ENCODE results near the gene ZNF587B.
"Not testable (repeated sequence)": the region's sequence is repeated elsewhere in the genome, so short reads cannot be mapped to it uniquely, and the experiment has no call there.

The ZNF587B gene

DNA sequence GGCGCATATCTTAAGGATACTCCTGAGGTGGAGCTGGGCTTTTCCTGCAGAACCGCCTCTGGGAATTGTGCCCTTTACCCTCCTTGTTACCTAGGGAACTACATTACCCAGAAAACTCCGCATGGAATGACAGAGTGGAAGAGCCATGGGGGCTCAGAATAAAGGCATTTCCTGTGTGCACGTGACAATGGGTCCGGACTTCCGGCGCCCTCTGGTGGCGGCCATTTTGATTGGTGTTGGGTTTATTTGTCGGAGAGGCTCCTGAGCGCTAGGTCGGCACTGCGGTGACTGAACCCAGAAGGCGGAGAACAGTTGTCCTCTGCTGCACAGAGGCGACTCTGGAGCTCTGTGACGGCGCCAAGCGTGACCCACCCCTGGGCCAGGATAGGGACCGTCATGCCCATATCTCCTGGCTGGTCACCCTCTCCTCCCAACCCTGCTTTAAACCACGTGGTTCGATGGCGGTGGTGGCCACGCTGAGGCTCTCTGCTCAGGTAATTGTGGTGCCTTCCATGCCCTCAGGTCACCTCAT lies at the start of gene ZNF587B:
ZNF587B (plus strand) TSS at position 229 of the 532 bp plus-strand sequence; CDS start at position 459, 230 bp downstream.
- DNase-seq = no peak

DNA sequence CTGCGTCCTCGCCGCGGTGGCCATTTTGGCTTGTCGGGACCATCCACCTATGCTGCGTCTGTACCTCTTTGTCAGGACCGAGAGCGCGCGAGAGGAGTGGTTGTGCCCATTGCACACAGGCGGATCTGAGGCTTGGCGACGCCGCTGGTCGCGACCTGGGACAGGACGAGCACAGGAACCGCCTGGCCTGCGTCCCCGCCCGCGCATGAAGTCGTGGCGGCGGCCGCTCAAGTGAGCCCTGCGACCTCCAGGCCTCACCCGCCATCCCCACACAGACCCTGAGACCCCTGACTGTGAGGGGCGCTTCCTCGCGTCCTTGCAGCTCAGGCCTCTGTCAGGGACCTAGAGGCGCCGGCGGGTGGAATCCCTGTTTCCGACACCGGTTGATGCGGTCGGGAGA lies 43.8 kb upstream of the ZNF587B start:
- no peak for DNase-seq

DNA sequence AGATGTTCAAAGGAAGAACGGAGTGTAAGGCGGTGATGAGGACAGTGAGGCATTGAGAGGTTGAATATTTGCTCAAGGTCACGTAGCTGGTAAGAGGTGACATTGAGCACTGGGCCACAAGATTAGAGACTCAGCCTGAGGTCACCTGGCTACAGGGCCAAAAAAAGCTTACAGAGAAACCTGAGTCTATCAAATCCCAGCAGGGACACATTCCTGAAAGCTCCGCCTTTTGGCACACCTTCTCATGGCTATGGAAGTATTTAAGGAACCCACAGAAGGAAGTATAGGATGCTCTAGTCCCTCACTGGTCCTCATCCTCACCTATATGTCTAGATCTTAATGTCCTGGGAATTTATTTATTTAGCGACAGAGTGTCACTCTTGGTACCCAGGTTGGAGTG lies 43.2 kb upstream of the ZNF587B start:
- DNase-seq = no peak

GRCh38 chr19:57788114-57788692 lies 41.9 kb upstream of the ZNF587B start:
- DNase-seq = no peak

DNA sequence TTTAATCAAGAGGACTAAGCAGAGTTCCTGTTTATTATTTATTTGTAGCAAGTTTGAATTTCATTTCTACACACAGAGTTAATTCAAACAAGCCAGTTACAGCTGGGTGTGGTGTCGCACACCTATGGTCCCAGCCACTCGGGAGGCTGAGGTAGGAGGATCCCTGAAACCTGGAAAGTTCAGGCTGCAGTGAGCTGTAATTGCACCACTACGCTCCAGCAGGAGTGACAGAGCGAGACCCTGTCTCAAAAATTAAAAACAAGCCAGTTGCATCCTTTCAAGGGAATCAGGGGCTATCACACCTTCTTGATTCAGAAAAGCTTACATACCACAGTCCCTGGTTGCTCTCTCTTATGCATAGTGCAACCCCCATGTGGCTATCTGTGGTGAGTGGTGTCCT lies 40.8 kb upstream of the ZNF587B start:
- no peak for DNase-seq

DNA sequence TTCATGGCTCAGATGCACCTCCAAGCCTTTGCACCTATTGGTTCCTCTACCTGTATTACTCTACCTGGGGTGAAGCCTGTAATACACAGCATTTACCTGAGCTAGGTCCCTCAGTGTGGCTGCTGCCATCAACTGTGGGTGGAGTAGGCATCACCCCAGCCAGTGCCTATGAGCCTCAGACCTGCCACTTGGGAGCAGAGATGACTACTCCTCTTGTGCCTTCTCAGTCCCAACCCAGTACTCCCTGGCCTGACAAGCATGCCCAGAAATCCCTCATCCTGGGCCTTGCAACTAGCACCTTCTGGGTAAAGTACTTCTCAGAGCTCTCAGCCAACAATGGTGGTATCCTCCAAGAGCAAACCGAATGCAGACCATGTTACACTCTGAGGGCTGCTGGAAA lies 33.5 kb upstream of the ZNF587B start:
- not testable (repeated sequence) for DNase-seq

GRCh38 chr19:57800696-57801095 lies 29.4 kb upstream of the ZNF587B start:
- DNase-seq = no peak

DNA sequence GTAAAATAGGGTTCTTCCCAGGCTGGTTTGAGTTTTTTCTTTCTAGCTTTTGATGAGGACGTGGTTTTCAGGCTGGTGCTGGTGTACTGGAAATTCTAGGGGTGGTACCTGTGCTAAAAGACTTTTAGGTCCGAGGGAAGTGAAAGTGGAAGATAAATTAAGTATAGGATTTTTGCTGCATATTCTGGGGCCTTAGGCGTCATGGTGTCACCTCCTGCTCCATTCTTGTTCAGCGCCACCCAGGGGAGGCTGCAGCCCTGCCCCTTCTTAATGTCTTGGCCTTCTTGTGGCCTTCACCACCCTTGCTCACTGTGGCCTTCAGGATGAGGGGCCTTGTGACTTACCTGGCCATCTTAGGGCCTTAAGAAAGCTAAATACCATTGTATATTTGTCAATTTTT lies 27.8 kb upstream of the ZNF587B start:
- DNase-seq = no peak

DNA sequence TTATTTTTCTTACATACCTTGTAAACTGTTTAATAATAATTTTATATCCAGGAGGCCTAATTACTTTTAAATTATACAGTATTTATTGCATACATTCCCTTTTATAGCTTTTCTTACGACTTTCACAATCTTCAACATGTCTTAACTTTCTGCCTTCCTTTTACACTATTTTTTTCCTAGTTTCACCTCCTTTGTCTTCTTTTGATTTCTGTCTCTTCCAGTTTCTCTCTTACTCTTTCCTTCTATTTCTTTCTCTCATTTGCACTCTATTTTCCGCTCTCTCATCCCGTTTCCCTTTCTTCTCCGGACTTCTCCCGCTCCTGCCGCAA lies 26.9 kb upstream of the ZNF587B start:
- no peak for DNase-seq

DNA sequence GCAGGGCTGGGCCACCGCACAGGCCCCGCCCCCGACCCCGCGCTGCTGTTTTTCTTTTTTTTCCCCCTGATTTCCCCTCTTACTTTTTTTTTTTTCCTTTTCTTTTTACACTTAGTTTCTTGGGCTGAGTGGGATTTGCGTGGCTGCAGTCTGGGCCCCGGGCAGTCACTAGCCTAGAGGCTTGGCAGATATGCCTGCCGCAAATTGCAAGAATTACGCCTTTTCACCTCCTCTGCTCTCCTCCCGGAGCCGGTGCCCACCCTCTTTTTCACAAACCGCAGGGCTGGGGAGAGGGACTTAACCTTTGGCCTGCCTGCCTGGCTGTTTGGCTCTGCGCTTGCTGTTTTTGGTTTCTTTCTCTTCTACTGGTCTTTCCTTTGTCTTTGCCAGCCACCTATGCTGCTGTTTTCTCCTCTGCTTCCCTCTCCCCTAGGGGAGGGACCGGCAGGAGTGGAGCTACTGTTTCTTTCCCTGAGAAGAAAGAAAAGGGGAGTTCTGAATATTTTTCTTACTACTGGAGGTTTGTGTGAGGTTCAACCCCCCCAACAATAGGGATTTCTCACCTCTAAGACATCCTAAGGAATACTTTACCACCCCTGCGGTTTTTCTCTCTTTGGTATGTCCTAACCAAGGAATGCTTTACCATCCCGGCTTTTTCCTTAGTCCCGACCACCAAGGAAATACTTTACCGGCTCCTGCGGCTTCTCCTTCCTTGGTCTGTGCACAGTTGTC lies 26.3 kb upstream of the ZNF587B start:
- peak; percentile 12 for DNase-seq

- DNase-seq = no peak
These were observed 22.6 kb upstream of the ZNF587B start for GRCh38 chr19:57807541-57807940.

DNA sequence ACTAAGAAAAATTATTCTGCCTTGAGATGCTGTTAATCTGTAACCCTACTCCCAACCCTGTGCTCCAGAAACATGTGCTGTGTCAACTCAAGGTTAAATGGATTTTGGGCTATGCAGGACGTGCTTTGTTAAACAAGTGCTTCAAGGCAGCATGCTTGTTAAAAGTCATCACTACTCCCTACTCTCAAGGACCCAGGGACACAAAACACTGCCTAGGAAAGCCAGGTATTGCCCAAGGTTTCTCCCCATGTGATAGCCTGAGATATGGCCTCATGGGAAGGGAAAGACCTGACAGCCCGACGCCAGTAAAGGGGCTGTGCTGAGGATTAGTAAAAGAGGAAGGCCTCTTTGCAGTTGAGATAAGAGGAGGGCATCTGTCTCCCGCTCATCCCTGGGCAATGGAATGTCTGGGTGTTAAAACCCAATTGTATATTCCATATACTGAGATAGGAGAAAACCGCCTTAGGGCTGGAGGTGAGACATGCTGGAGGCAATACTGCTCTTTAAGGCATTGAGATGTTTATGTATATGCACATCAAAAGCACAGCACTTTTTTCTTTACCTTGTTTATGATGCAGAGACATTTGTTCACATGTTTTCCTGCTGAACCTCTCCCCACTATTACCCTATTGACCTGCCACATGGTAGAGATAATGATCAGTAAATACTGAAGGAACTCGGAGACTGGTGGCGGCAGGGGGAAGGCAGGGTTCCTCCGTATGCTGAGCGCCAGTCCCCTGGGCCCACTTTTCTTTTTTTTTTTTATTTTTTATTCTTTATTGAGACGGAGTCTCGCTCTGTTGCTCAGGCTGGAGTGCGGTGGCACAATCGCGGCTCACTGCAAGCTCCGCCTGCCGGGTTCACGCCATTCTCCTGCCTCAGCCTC lies 19.4 kb upstream of the ZNF587B start:
- DNase-seq = not testable (repeated sequence)

- DNase-seq = no peak
These were observed 17.9 kb upstream of the ZNF587B start for GRCh38 chr19:57812226-57812625.

DNA sequence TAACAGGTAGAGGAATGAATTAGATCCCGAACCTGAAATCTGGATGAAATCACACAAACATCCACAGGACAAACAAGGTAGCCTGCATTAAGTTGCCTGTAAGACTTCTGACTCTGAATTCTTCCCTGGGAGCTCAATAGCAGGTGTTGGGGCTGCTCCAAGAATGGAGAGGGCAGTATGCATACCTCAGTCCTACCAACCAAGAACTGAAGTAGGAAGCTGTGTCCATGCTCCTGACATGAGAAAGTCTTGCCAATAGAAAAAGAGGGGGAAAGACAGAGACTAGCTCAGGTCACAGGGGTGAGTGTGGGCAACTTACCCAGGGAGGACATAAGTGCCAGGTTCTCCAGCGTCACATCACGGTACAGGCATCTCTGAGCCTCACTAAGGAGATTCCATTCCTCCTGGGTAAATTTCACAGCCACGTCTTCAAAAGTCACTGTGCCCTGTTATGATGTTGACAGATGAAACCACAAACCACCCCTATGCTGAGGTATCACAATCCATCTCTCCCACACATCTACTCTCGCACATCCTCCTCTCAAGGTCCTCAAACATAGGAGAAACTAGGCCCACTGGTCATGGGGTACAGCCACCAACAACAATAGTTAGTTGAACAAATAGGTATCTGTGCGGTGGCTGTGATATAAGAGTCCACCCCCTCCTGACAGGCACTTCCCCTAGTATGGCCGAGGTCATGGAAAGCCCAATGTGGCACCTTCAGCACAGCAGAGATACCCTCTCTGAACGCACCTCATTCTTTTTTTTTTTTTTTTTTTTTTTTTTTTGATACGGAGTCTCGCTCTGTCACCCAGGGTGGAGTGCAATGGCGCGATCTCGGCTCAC lies 16.9 kb upstream of the ZNF587B start:
- DNase-seq = not testable (repeated sequence)

DNA sequence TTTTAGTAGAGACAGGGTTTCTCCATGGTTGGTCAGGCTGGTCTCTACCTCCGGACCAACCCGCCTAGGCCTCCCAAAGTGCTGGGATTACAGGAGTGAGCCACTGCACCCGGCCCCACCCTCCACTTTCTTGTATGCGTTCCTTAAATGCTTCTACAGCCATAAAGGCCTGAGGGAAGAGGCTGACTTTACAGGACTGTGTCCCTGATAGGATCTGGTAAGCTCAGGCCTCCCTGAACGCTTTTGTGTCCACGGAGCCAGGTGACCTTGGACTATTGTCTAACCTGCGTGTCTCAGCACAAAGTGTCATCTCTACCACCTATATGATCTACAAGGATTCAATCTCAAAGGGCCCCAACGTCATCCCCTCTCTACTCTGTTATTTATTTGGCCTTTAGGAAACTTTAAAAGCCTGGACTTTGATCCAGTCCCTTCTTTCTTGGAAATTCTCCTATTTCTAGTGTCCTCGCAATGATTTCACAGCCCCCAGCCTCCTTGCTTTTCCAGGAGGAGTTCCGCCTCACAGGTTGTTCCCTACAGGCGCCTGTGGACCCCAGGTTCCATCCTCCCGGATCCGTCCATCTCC lies 16.1 kb upstream of the ZNF587B start:
- DNase-seq = no peak

- peak; percentile 75 for DNase-seq
These were observed 15.4 kb upstream of the ZNF587B start, which contains the start of gene ZNF552 for GRCh38 chr19:57814505-57815246. Gene ZNF552 (minus strand): TSS chr19:57814913. CDS start chr19:57814743, 170 bp downstream.

GRCh38 chr19:57815247-57816075 lies 14.6 kb upstream of the ZNF587B start:
- DNase-seq = no peak

DNA sequence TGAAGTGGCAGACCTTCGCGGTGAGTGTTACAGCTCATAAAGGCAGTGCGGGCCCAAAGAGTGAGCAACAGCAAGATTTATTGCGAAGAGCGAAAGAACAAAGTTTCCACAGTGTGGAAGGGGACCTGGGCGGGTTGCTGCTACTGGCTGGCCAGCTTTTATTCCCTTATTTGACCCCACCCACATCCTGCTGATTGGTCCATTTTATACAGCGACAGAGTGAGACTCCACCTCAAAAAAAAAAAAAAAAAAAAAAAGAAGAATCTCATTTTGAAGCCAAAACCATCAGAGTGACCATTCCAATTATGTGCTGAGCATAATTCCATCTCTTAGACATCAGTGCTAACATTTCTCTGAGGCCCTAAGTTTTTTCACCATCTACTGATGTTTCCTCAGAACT lies 13.4 kb upstream of the ZNF587B start:
- no peak for DNase-seq

DNA sequence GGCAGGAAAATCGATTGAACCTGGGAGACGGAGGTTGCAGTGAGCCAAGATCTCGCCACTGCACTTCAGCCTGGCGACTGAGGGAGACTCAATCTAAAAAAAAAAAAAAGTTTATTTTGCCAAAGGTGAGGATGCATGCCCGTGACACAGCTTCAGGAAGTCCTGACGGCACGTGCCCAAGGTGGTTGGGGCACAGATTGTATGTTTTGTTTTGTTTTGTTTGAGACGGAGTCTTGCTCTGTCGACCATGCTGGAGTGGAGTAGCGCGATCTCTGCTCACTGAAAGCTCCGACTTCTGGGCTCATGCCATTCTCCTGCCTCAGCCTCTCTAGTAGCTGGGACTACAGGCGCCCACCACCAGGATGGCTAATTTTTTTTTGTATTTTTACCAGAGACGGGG lies 12.1 kb upstream of the ZNF587B start:
- no peak for DNase-seq

DNA sequence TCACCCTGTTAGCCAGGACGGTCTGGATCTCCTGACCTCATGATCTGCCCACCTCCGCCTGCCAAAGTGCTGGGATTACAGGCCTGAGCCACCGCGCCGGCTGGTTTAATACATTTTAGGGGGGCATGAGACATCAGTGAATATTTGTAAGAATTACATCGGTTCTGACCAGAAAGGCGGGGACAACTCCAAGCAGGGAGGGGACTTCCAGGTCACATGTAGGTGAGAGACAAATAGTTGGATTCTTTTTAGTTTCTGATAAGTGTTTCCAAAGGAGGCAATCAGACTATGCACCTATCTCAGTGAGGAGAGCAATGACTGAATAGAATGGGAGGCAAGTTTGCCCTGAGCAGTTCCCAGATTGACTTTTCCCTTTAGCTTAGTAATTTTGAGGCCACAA lies 11.7 kb upstream of the ZNF587B start:
- no peak for DNase-seq
